Measurements from ENCODE around the gene HPX.

- TF ChIP-seq ZNF565 (CRISPR knock-in tag; conservative IDR thresholded peaks at IDR 0.05; ENCODE audit: low read depth) (no peak), ZNF8 (CRISPR knock-in tag; IDR thresholded peaks at IDR 0.05) (no peak), SNAI2 (CRISPR knock-in tag; IDR thresholded peaks at IDR 0.05) (no peak), ISL1 (CRISPR knock-in tag; IDR thresholded peaks at IDR 0.05) (no peak), ARNTL (CRISPR knock-in tag; IDR thresholded peaks at IDR 0.05; ENCODE audit: borderline replicate concordance, low read depth) (no peak), TSHZ2 (CRISPR knock-in tag; IDR thresholded peaks at IDR 0.05) (no peak), PATZ1 (CRISPR knock-in tag; IDR thresholded peaks at IDR 0.05; ENCODE audit: borderline replicate concordance) (no peak), RARB (CRISPR knock-in tag; IDR thresholded peaks at IDR 0.05) (no peak)
Measured at GRCh38 chr11:6480299-6480914, 39.6 kb upstream of the HPX start.

All from SK-N-SH treated with all-trans-retinoic acid at 6 μM for 48 hours (cell line).